ENCODE data around the gene HOXA2.

DNA sequence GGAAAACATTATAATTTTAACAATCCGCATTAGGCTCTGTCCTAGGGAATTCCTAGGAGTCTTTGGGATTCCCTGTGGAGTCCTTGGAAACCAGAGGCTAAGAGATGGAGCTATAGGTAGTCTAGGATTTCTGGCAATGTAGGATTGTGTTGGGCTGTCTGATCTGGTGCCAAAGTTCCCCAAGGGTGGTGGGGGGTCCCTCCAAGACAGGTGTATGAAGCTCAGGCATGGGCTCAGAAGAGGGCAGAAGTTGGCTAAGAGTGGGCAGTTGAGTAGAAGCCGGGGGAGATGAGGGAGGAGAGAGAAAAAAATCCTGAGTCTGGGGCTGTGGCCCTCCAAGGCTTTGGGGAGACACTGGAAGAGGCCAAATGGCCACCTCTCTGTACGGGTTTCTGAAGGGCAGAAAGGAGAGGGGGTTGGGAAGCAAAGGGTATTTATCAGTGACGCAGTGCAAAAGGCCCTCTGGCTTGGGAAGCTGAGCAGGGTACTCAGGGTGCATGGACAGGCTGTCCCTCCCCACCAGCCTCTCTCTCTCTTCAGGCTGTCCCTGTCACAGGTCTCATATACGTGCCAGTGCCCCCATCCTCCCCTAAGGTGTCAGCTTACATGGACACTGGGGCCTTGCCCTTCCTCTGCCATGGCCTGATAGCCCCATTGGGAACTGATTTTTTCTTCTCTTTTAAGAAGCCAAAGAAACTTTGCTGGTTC lies 44.2 kb upstream of the HOXA2 start:
- no peak for TF ChIP-seq POLR2AphosphoS5 (IDR thresholded peaks at IDR 0.05; ENCODE audit: low read depth, low read length)
- no peak for TF ChIP-seq POLR2A (IDR thresholded peaks at IDR 0.05; ENCODE audit: low read depth, low read length)
- no peak for TF ChIP-seq TAF1 (IDR thresholded peaks at IDR 0.05; ENCODE audit: borderline replicate concordance, low read depth, low read length)

All from GM12892 (cell line).